ENCODE measurements around the gene KDM6A.
"Not testable (repeated sequence)": the region's sequence is repeated elsewhere in the genome, so short reads cannot be mapped to it uniquely, and the experiment has no call there.

- not testable (repeated sequence) for TF ChIP-seq CTCF, POLR2A (IDR thresholded peaks at IDR 0.05)
Observed at GRCh38 chrX:44911074-44911600, 38.1 kb downstream of the KDM6A start.

All from thyroid gland (tissue), 4 donors.